A673 (cell line): ENCODE results near the gene SDK1.

Experiments
- CTCF ChIP-seq: fragments of 300-800, 200-600 bp; sonication (generic); conservative IDR thresholded peaks from 2 replicates; pipeline ENCODE4 v1.5.1; 2017; ENCODE audit warnings: low read depth, mild to moderate bottlenecking, antibody characterized with exemption, low read length, moderate library complexity, mixed read lengths
- EZH2 ChIP-seq: fragments of 200-600 bp; sonication (generic); IDR thresholded peaks from 2 replicates; pipeline ENCODE4 v1.6.1; 2017; ENCODE audit warnings: borderline replicate concordance, low read depth, mild to moderate bottlenecking, mixed read lengths, antibody characterized with exemption, low read length; ENCODE audit not compliant: poor library complexity, severe bottlenecking

GRCh38 chr7:3501671-3502070 is 200.6 kb downstream of the SDK1 start:
- TF ChIP-seq CTCF: no peak
- no peak for TF ChIP-seq EZH2
